NCI-H526 (cell line): ENCODE results near the gene INSM1.

Experiments used
- DNase-seq, 2 experiments: peaks; one replicate each; lab custom pipeline; 2025; lab: John Stamatoyannopoulos, UW

Gene INSM1

GRCh38 chr20:20362774-20363433 lies 5.0 kb upstream of the INSM1 start:
- DNase-seq = peak; percentile 98 to 99

GRCh38 chr20:20363434-20363798 lies 4.5 kb upstream of the INSM1 start:
- peak; percentile 64 to 71 for DNase-seq

GRCh38 chr20:20363799-20364592 lies 3.9 kb upstream of the INSM1 start:
- peak; percentile 76 to 95 for DNase-seq

- DNase-seq = no peak
Observed at GRCh38 chr20:20364593-20365479, 3.1 kb upstream of the INSM1 start.

GRCh38 chr20:20365480-20366161 lies 2.3 kb upstream of the INSM1 start:
- no peak for DNase-seq

- DNase-seq = peak in 1 of 2 experiments; percentile 47
Observed at GRCh38 chr20:20366551-20366875, 1.4 kb upstream of the INSM1 start.

GRCh38 chr20:20366876-20367574 lies 879 bp upstream of the INSM1 start:
- peak in 1 of 2 experiments; percentile 47 for DNase-seq

- peak; percentile 31 to 82 for DNase-seq
Observed at GRCh38 chr20:20368418-20369249, 730 bp downstream of the INSM1 start.

- DNase-seq = peak; percentile 78 to 94
Observed at GRCh38 chr20:20369250-20370093, 1.6 kb downstream of the INSM1 start.

- no peak for DNase-seq
Observed at GRCh38 chr20:20370094-20370575, 2.2 kb downstream of the INSM1 start.

GRCh38 chr20:20371083-20371482 lies 3.2 kb downstream of the INSM1 start:
- peak in 1 of 2 experiments; percentile 36 for DNase-seq

- DNase-seq = peak in 1 of 2 experiments; percentile 19
Observed at GRCh38 chr20:20371681-20372080, 3.8 kb downstream of the INSM1 start.

- no peak for DNase-seq
Observed at GRCh38 chr20:20373091-20373571, 5.2 kb downstream of the INSM1 start.

- DNase-seq = no peak
Observed at GRCh38 chr20:20375862-20376261, 8.0 kb downstream of the INSM1 start.

GRCh38 chr20:20386192-20386591 lies 18.3 kb downstream of the INSM1 start:
- DNase-seq = peak in 1 of 2 experiments; percentile 21

GRCh38 chr20:20390393-20390792 lies 22.5 kb downstream of the INSM1 start:
- DNase-seq = no peak

GRCh38 chr20:20391115-20391514 lies 23.2 kb downstream of the INSM1 start:
- DNase-seq = no peak

GRCh38 chr20:20391766-20392165 lies 23.9 kb downstream of the INSM1 start:
- no peak for DNase-seq
